Breast epithelium (tissue), 4 donors: ENCODE measurements around the gene RDX. TPM values are rescaled to one million over a fixed set of nuclear protein-coding genes. Genes with fewer than 3 reads are reported as not detected.

Experiments
- DNase-seq, 2 donors: peaks; one replicate each; pipeline ENCODE4 v3.0.0-alpha.2; 2019; ENCODE audit warnings: low spot score in 2 of 2
- H3K27ac ChIP-seq, 2 donors: fragments of 200-600 bp; sonication (generic) in 1 of 2; one replicate each; pipeline ENCODE4 v1.5.1; 2016 to 2019; ENCODE audit warnings: mild to moderate bottlenecking in 1 of 2
- H3K27me3 ChIP-seq, 2 donors: fragments of 200-600 bp; sonication (generic) in 1 of 2; one replicate each; pipeline versions ENCODE4 v1.5.1 to v1.6.0; 2017 to 2019; ENCODE audit warnings: control low read depth in 1 of 2, mild to moderate bottlenecking in 1 of 2
- H3K36me3 ChIP-seq: fragments of 200-600 bp; one replicate; pipeline ENCODE4 v1.5.1; 2019
- H3K4me1 ChIP-seq, 2 donors: fragments of 200-600 bp; sonication (generic); one replicate each; pipeline ENCODE4 v1.5.1; 2016 to 2019; ENCODE audit warnings: control low read depth in 1 of 2
- H3K4me3 ChIP-seq, 3 donors: fragments of 200-600 bp; sonication (generic); 1 replicate in 2 of 3; 2 replicates in 1 of 3; pipeline ENCODE4 v1.5.1; 2016 to 2019; ENCODE audit warnings: mild to moderate bottlenecking in 3 of 3, moderate library complexity in 2 of 3
- H3K9me3 ChIP-seq, 2 donors: fragments of 200-600 bp; sonication (generic) in 1 of 2; one replicate each; pipeline ENCODE4 v1.5.1; 2016 to 2019; ENCODE audit warnings: control low read depth in 1 of 2
- CTCF ChIP-seq, 3 donors: fragments of 450-650 bp; IDR thresholded peaks; one replicate each; pipeline ENCODE4 v1.5.1; 2016 to 2017; ENCODE audit warnings: antibody characterized with exemption in 3 of 3, mild to moderate bottlenecking in 3 of 3, moderate library complexity in 3 of 3
- POLR2A ChIP-seq: fragments of 450-650 bp; IDR thresholded peaks from one replicate; pipeline ENCODE4 v1.6.1; 2016; ENCODE audit warnings: antibody characterized with exemption, mild to moderate bottlenecking, moderate library complexity
- POLR2AphosphoS5 ChIP-seq, 3 donors: sonication (generic); formaldehyde crosslinking; IDR thresholded peaks; one replicate each; pipeline ENCODE4 v1.6.1; 2017; ENCODE audit warnings: antibody characterized with exemption in 3 of 3
- intact Hi-C: fragments of 100-400 bp; cut with DNase I; formaldehyde crosslinking; loops from one replicate; pipeline ENCODE4 v1.15.1; 2023; ENCODE audit warnings: low total_unique reads
- total RNA-seq, 3 donors: library from RNA; depleted of rRNA; stranded (reverse); fragments of >200 nt; gene quantifications; one replicate each; pipeline ENCODE4 v1.1.0, GENCODE V29; 2016

Gene RDX
- total RNA-seq, 3 donors from 2014 or later = 53.4 to 88.7 (median 53.7) TPM

GRCh38 chr11:110305169-110306018, 9.0 kb upstream of the RDX start:
- Histone ChIP-seq H3K4me3 (no peak overlapping the region), H3K27me3 (no peaks in the 10 kb centered on the region), H3K36me3 (no peaks in the 10 kb centered on the region), H3K27ac (no peak overlapping the region), H3K4me1 (no peaks in the 10 kb centered on the region), H3K9me3 (no peaks in the 10 kb centered on the region)
- no peak for DNase-seq
- TF ChIP-seq POLR2A = no peak
- TF ChIP-seq POLR2AphosphoS5 (IDR thresholded peaks at IDR 0.05) = no peak
- no peak for TF ChIP-seq CTCF (IDR thresholded peaks at IDR 0.05)
- intact Hi-C loops = loop anchor here (5.0 kb wide), 1 partner anchor 307 kb away; no protein-coding TSS in a partner anchor

- H3K27ac ChIP-seq = no peak overlapping the region
- H3K27me3 ChIP-seq = no peaks in the 10 kb centered on the region
- H3K4me1 ChIP-seq = no peaks in the 10 kb centered on the region
- H3K36me3 ChIP-seq = no peaks in the 10 kb centered on the region
- no peaks in the 10 kb centered on the region for H3K9me3 ChIP-seq
- TF ChIP-seq POLR2AphosphoS5 (IDR thresholded peaks at IDR 0.05) = no peak
- TF ChIP-seq POLR2A = no peak
- TF ChIP-seq CTCF (IDR thresholded peaks at IDR 0.05) = no peak
- no peak for DNase-seq
- no peak overlapping the region for H3K4me3 ChIP-seq
- intact Hi-C loops = no loop called here
Observed at GRCh38 chr11:110303414-110303826, 7.0 kb upstream of the RDX start.

GRCh38 chr11:110301577-110301976, 5.2 kb upstream of the RDX start:
- H3K27ac ChIP-seq = no peak overlapping the region
- no peaks in the 10 kb centered on the region for H3K27me3 ChIP-seq
- intact Hi-C loops = no loop called here
- H3K36me3 ChIP-seq = no peaks in the 10 kb centered on the region
- TF ChIP-seq POLR2A = no peak
- TF ChIP-seq POLR2AphosphoS5 (IDR thresholded peaks at IDR 0.05) = no peak
- no peak for TF ChIP-seq CTCF (IDR thresholded peaks at IDR 0.05)
- no peaks in the 10 kb centered on the region for H3K9me3 ChIP-seq
- no peak overlapping the region for H3K4me3 ChIP-seq
- no peaks in the 10 kb centered on the region for H3K4me1 ChIP-seq
- DNase-seq = no peak

GRCh38 chr11:110301032-110301431, 4.6 kb upstream of the RDX start:
- Histone ChIP-seq H3K4me1 (no peaks in the 10 kb centered on the region), H3K4me3 (no peak overlapping the region), H3K36me3 (no peaks in the 10 kb centered on the region), H3K27ac (no peak overlapping the region), H3K27me3 (no peaks in the 10 kb centered on the region), H3K9me3 (no peaks in the 10 kb centered on the region)
- intact Hi-C loops = no loop called here
- TF ChIP-seq CTCF (IDR thresholded peaks at IDR 0.05) (no peak), POLR2AphosphoS5 (IDR thresholded peaks at IDR 0.05) (no peak), POLR2A (no peak)
- no peak for DNase-seq

- Histone ChIP-seq H3K36me3 (no peaks in the 10 kb centered on the region), H3K27ac (no peak overlapping the region), H3K4me3 (no peak overlapping the region), H3K9me3 (no peaks in the 10 kb centered on the region), H3K4me1 (peaks cover 0 to 7% of the 10 kb centered on the region in 2 donors), H3K27me3 (no peaks in the 10 kb centered on the region)
- intact Hi-C loops = no loop called here
- TF ChIP-seq CTCF (IDR thresholded peaks at IDR 0.05) (no peak), POLR2A (no peak), POLR2AphosphoS5 (IDR thresholded peaks at IDR 0.05) (no peak)
- DNase-seq = no peak
Observed at GRCh38 chr11:110299006-110299785, 2.8 kb upstream of the RDX start.
